HG03066 (cell line): ENCODE measurements around the gene NF1.

Source experiments
- ATAC-seq: cut with Tn5 transposase; IDR thresholded peaks from one replicate; pipeline ENCODE4 v1.9.1; 2021; ENCODE audit warnings: low read depth; ENCODE audit not compliant: unreplicated experiment

The NF1 gene

GRCh38 chr17:31417051-31417792 lies 322.4 kb downstream of the NF1 start:
- no peak for ATAC-seq

GRCh38 chr17:31418773-31419350 lies 324.1 kb downstream of the NF1 start:
- ATAC-seq: no peak

- ATAC-seq: no peak
Observed at GRCh38 chr17:31422443-31422842, 327.7 kb downstream of the NF1 start.

GRCh38 chr17:31424944-31425281 lies 330.1 kb downstream of the NF1 start:
- no peak for ATAC-seq

GRCh38 chr17:31425282-31426040 lies 330.7 kb downstream of the NF1 start:
- ATAC-seq: no peak
